HG03025 (cell line): Measurements from ENCODE around the gene SRSF4.
"Not testable (repeated sequence)": the region's sequence is repeated elsewhere in the genome, so short reads cannot be mapped to it uniquely, and the experiment has no call there.

Source experiments
- ATAC-seq: cut with Tn5 transposase; IDR thresholded peaks from one replicate; pipeline ENCODE4 v1.9.1; 2021; ENCODE audit warnings: mild to moderate bottlenecking, moderate library complexity; ENCODE audit not compliant: unreplicated experiment, low FRiP score

SRSF4 gene

DNA sequence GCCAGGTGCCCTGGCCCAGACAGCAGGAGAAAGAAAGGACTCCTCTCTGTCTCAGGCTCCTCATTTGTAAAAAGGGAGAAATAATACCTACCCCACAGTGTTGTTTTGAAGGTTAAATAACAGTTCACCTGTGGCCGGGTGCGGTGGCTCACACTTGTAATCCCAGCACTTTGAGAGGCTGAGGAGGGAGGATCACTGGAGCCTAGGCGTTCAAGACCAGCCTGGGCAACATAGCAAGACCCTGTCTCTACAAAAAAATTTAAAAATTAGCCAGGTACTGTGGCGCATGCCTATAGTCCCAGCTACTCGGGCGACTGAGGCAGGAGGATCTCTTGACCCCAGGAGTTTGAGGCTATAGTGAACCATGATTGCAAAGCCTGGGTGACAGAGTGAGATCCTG lies 55.5 kb downstream of the SRSF4 start:
- no peak for ATAC-seq

DNA sequence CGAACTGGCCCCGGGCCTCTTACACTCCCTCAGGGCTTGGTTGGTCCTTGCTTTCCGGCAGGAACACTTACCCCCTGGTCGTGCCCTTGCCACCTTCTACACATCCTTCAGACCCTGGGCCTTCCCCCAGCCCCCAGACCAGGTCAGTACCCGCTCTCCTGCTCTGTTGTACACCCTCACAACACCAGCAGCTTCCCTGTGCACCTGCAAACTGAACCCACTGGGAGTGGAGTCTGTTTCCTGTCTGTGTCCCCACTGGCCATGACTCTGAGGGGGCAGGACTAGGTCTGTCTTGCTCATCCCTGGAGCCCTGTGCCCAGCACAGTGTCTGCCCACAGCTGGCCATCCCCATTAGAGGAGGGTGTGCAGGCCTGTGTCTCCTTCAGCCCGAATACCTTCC lies 55.9 kb downstream of the SRSF4 start:
- no peak for ATAC-seq

DNA sequence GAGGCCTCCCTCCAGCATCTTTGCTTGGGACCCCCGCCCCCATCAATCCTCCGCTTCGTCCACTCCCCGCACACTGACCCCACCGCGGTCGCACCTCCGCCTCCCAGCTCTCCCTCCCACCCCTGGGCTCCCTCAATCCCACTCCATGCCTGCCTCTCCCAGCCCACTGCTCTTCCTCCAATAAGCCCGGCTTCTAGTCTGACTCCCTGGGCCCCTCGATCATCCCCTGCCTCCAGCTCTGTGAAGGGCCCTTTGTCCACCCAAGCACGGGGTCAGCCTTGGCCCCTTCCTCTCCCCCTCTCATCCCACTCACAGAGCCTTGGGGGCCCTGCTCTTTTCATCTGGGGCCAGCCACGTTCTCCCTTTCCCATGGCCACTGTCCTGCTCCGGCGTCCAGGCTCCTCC lies 56.5 kb downstream of the SRSF4 start:
- no peak for ATAC-seq

DNA sequence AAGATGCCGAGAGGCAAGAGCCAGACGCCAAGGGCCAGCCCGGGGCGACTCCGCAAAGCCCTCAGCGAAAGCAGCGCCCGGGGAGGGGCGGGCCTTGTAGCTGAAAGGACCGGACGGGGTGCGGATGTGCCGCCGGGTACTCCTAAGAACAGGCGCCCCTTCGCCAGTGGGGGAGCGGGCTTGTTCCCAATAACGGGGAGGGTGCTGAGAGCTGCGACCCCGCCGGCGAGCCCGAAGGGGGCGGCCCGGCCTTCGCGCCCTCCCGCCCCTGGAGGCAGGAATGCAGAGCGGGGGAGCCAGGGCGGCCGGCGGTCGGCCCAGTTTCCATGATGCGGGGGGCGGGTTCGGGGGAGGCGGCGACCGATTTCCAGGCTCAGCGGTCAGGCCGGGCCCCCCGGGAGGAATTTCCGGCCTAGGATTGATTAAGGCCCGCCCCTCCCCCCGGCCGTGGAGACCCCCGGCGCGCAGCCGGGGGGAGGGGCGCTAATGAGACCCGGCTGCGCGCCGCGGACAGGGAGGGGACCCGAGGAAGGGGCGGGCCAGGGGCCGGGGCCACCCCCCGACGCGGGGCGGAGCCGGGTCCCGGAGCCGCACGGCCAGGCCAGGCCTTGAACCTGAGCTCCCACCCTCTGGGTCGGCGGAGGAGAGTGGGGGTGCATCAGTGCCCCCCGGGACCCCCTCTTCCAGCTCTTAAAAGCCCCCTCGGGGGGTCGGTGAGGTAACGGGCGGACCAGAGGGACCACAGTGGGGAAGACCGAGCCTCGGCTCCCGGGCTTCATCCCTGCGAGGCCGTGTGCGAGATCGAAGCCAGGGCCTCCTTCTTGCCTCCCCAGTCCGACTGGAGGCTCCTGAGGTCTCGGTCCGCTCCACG lies 57.1 kb downstream of the SRSF4 start:
- no peak for ATAC-seq

DNA sequence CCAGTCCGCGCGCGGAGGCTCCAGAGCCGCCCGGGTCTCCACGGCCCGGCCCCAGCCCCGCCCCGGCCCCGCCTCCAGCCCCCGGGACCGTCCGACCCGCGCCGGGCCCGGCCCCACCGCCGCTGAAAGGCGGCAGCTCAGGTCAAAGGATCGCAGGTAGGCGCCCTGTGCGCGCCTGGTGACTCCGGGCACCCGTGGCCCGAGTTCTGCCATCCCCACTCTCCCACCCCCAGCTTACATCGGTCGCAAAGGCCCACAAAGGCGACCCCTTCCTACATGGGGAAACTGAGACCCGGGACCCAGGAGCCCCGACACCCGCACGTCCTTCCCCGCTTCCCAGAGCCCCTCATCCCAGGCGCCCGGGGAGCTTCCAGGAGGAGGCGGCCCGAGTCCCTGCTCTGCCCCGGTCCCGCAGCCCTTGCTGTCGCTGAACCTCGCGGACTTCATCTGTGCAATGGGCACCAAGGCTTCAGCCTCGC lies 57.8 kb downstream of the SRSF4 start, which contains the start of gene TMEM200B:
TSS of gene TMEM200B (minus strand) at position 17 of the 479 bp plus-strand sequence. CDS start 2,075 bp downstream, outside the sequence.
- no peak for ATAC-seq

DNA sequence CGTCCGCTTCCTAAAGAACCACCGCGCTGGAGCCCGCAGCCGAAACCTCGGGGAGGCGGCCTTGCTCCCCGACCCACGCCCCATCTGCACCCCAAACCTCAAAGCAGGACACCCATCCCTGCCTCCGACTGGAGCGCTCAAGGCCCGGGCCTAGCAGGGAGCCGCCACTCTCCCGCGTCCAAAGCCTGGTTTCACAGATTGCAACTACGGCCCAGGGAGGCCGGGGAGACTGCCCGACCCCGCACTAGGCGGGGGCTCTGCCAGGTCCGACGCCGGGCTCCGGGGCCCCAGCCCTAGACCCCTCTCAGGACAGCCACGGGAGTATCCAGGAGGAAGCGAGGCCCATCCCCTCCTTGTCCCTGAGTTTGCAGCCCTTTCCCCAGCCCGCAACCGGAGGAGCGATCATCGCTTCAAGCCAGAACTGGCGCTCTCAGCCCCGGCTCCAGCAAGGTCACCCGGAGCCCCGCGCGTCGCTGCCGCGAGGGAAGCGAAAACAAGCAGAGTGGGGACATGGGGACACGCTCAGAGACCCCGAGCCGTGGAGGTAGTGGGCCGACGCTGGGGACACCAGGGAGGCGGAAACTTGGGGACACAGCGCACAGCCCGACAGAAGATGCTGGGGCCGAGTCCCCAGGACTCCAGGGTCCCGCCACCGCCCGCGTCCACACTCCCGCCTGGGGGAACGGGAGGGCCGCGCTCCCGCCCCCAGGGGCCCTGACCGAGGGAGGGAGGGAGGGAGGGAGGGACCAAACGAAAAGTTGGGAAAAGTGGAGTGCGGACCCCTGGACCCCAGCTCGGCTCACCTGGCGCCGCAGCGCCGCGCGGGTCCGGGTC lies 58.4 kb downstream of the SRSF4 start:
- no peak for ATAC-seq

DNA sequence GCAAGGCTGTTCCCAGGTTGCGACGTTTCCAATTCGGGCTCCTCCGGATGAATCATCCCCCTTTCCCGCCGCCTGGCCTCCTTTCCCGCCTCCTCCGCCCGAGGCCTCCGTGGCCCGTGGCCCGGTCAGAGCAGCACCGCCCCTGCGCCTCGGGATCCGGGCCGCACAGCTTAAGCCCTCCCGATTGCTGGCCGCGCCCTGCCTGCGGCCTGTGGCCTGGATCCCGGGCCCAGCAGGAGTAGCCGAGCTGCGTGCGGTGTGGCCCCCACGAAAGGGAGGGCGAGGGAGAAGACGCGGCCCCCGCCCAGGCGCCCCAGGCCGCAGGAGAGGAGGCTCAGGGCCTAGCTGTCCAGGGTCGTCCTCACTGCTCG lies 59.0 kb downstream of the SRSF4 start:
- ATAC-seq, result no peak

DNA sequence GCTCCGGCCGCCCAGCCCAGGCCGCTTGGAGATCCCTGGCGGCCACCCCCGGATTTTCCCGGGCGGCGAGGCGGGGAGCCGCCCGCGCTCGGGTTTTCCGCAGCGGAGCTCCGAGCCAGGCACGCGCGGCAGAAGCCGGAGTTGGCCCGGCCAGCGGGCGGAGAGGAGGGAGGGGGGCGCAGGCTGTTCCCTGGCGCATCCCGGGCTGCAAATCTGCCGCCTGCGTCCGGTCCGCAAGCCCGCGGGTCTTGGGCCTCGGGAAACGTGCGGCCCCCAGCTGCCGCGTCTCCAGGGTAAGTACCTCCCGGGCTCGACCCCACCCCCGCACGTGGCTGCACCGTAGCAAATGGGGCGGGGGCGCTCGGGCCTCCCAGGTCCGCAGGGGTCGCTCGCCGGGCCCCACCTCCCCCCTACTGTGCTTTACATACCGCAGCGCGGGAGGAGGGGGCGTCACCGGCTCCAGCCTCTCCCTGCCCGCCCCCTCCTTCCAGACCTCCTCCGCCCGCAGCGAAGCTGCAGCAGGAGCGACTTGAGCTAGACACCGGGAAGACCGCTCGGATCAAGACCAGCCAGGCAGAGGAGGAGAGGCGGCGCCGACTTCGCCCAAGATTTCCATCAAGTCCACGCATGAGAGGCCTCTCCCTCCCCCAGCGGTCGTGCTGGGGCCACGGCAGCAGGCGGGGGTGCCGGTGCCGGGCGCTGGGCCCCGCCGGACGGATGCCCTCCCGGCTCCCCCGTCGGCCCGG lies 59.6 kb downstream of the SRSF4 start:
- no peak for ATAC-seq

DNA sequence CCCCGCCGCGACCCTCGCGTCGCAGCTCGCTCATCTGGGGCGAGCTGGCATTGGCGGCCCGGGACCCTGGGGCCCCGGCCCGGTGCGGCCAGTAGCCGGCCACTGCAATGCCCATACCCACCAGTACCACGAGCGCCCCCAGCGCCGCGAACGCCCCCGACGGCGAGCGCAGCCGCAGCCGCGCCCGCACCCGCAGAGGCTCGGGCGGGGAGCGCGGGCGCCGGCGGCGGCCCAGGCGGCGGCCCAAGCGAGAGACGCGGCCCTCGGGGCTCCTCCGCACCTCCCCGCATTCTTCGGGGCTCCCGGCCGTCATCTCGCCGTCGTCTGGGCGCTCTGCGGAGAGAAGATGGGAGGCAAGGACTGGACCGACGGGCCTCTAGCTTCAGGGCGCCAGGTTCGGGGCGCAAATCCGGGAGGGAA lies 60.2 kb downstream of the SRSF4 start:
- ATAC-seq, result no peak

DNA sequence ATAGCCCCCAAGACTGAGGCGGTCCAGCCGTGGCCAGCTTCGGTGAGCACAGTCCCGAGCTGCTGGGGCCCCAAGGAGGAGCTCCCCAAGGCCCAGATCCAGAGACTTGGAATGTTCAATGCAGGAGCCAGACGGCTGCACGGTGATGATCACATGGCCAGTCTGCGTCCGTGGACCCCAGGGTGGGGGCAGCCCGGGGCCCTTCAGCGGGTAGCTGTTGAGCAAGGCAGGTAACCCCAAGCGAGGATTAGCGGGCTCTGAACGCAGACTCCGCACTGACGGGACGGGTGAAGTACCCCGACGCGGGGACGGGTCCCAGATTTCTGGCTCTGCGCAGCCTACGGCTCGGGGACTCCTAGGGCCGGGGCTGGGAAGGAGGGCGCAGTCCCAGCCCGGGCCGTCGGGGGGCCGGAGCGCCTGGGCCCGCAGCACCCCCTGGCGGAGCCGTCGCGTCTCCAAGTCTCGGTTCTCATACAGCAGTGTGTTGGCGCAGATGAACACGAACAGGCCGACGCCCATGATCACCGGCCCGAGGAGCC lies 60.7 kb downstream of the SRSF4 start:
- ATAC-seq, result no peak

DNA sequence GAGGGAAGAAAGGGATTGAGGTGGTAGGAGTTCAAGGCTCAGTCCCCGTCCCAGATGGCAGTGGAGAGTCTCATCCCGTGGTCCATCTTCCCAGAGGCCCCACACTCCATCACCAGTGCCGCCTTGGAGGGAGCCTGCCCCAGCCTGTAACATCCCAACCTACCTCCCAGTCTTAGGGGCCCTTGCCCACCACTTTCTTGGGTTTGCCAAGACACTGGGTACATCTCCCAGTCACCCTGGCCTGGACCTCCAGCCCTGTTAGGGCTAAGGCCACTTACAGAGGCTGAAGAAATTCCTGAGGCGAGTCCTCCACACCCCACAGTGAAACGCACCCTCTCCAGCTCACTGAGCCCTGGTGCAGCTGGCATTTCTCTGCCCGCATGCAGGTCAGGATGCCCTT lies 61.3 kb downstream of the SRSF4 start:
- no peak for ATAC-seq

DNA sequence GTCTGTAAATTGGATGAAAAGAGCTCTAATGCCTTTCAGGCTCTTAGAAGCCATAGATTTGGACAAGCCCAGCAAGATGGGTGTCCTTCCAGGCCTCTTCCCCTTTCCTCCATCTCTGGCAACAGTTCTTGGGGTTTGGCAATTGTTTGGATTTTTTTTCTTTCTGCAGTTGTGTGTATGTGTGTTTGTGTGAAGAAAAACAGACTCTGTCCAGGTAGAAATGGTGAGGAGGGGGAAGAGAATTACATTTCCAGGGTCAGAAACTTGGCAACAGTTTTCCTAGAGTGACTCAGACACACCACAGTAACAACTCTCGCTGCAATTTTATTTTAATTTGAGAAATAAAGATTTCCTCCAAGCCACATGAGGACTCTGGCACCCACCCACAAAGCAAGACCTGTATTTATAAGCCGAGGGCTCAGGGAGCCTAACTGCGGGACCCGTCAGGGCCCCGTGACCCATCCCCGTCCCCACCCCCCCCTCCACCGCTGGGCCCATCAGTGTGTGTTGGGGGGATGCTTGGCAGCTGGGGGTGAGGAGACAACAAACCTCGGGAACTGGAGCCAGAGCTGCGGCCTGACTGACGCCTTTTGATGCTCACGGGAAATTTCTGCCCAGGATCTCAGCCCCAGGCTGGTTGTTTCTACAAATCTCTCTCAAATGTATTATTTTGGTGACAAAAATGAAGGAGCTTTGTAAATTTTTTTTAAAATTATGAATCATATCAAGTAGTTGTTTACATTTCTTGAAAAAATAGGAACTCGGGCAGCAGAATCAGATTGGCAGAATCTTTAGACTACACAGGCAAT lies 62.4 kb downstream of the SRSF4 start:
- no peak for ATAC-seq

DNA sequence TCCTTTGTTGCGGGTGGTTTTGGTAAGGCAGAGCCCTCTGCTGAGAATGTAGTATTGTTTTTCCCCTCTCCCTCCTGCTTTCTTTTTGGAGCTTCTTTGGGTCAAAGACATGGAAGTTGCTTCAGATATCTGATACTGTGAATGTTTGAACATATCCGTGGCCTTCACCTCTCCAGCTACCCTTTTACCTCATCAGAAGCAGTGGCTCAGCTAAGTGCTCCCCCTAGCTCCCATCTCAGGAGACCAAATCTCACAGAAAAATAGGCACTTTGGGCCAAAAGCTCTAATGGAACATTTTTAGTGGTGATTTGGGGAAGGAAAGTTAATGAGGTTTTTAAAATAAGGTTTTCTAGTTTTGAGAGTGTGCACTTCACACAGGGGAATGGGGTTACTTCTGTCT lies 64.3 kb downstream of the SRSF4 start:
- ATAC-seq, result no peak

DNA sequence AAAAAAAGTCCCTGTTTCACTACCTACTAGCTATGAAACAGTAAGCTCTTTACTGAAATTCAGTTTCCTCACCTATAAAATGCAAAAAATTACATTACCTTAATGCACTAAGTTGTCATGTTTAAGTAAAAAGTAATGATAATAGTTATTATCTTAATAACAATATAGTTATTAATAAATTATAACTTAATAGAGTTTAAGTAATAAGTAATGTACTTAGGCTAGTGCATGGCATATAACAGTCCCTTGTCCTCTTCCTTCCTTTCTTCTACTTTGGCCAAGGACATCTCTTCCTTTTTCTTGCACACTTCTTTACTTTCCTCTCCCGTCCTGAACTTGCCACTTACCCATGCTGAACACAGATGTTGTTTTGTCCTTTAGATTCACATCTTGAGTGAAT lies 67.0 kb downstream of the SRSF4 start:
- no peak for ATAC-seq

DNA sequence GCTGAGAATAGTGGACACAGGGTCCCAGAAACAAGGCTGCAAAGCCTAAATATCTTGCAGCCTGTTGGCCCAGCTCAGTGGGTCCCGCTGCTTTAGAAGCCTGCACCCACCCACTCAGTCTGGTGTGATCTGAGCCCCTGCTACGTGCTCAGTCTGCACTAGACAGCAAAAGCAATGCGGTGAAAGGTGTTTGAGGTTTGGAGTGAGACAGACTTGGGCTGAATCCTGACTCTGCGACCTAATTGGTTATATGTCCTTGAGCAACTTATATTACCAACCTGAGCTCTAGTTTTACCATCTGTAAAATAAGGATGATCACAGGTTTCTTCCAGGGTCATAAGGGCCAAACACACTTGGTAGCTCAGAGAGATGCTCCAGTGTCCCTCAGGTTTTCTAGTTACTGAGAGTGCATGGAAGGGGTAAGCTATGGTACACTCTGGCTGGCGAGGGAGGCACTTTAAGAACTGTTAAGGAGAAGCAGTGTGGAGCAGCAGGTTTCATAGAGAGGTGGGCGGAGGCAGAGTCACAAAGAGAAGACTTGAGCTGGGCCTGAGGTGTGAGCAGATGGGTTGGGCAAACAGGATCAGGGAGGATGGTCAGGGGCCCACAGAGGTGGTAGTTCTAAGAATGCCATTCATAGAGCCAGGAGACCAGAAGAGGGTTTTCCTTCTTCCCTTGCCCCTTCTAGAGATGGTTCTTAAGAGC lies 68.1 kb downstream of the SRSF4 start:
- ATAC-seq, result no peak

DNA sequence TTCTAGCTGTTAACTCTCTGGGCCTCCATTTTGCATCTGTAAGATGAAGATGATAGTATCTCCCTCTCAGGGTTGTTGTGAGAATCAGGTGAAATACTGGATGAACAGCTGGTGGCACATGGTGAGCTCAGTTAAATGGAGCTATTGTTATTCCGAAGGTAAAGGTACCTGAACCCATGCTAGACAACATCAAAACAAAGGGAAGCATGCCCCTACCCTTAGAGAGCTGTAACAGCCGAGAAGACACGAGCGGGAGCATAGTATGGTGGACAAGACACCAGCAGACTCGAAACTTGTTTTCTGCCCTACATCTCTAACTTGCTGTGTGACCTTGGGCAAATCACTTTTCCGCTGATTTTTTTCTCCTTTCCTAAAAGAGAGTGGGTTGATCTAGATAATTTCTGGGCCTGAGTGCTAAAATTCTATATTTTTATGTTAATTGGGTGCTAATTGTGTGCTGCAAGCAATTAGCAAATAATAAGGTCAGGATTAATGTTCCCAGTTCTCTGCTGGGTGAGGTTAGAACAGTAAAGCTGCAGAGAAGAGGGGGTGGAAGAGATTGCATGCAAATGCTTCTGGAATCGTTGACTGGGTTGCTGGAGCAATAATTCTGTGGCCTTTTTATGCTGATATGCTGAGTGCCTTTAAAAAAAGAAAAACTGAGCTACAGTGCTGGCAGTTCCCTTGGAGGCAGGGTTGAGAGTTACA lies 68.8 kb downstream of the SRSF4 start:
- no peak for ATAC-seq

DNA sequence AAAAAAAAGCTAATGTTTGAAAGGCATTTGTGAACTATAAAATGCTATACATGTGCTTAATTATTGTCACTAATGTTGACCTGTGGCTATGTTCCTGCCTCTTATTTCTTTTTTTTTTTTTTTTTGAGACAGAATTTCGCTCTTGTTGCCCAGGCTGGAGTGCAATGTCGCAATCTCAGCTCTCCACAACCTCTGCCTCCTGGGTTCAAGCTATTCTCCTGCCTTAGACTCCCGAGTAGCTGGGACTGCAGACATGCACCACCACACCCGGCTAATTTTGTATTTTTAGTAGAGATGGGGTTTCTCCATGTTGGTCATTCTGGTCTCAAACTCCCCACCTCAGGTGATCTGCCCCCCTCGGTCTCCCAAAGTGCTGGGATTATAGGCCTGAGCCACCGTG lies 73.7 kb downstream of the SRSF4 start:
- not testable (repeated sequence) for ATAC-seq

DNA sequence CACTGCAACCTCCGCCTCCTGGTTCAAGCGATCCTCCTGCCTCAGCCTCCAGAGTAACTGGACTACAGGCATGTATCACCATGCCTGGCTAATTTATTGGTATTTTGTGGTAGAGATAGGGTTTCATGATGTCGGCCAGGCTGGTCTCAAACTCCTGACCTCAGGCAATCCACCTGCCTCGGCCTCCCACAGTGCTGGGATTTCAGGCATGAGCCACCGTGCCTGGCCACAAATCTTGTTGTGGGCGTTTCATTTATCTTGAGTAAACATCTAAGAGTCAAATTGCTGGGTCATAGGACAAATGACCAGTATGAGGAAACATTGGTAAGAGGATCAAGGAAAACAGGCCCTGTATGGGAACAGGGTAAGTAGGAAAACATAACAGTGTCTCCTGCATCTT lies 75.9 kb downstream of the SRSF4 start:
- no peak for ATAC-seq
